AG04450 (cell line): ENCODE measurements around the gene USH2A. TPM values are rescaled to one million over a fixed set of nuclear protein-coding genes. Genes with fewer than 3 reads are reported as not detected.

Experiments
- CTCF ChIA-PET: fragments of 300-600, 350-600 bp; formaldehyde crosslinking; extraction: SDS; loops from one replicate; lab custom pipeline; 2022; ENCODE audit warnings: antibody characterized with exemption, inconsistent platforms; lab: Charles Lee
- POLR2A ChIA-PET: fragments of 350-600 bp; formaldehyde crosslinking; extraction: SDS; loops from one replicate; lab custom pipeline; 2021; ENCODE audit warnings: antibody characterized with exemption, inconsistent platforms; lab: Yijun Ruan, JAX
- DNase-seq: peaks from one replicate; pipeline ENCODE4 v3.0.0-alpha.2; 2011; ENCODE audit warnings: low read depth, low spot score
- H3K27ac ChIP-seq: one replicate; pipeline ENCODE4 v1.5.1; 2012; ENCODE audit warnings: low read depth, low read length, control low read depth
- H3K27me3 ChIP-seq: one replicate; pipeline ENCODE4 v1.6.0; 2012; ENCODE audit warnings: low read length; ENCODE audit not compliant: control insufficient read depth, insufficient read depth
- H3K4me3 ChIP-seq: 2 replicates; pipeline ENCODE4 v1.5.1; 2011; ENCODE audit warnings: mild to moderate bottlenecking, low read depth, low read length, control low read depth
- H3K9me3 ChIP-seq: 2 replicates; pipeline ENCODE4 v1.5.1; 2012; ENCODE audit warnings: low read length; ENCODE audit not compliant: control insufficient read depth, insufficient read depth
- CTCF ChIP-seq: IDR thresholded peaks from 2 replicates; pipeline ENCODE4 v1.5.1; 2011; ENCODE audit warnings: low read depth, low read length, control low read depth, inconsistent platforms
- polyA plus RNA-seq: library from polyadenylated mRNA; depleted of rRNA; stranded (reverse); fragments of >200 nt; gene quantifications from 2 replicates; pipeline ENCODE4 v1.2.3, GENCODE V29; 2011

Gene USH2A
- polyA plus RNA-seq, 1 experiment, result 0.01 TPM

- no peak for TF ChIP-seq CTCF
- Histone ChIP-seq H3K4me3 (no peak overlapping the region), H3K27me3 (no peaks in the 10 kb centered on the region), H3K27ac (no peak overlapping the region), H3K9me3 (no peaks in the 10 kb centered on the region)
- no peak for DNase-seq
- ChIA-PET CTCF (no interaction called here), POLR2A (no interaction called here)
These were observed 544.4 kb downstream of the USH2A start for GRCh38 chr1:215878843-215879242.

- TF ChIP-seq CTCF, result no peak
- Histone ChIP-seq H3K27ac (no peak overlapping the region), H3K4me3 (no peak overlapping the region), H3K9me3 (no peaks in the 10 kb centered on the region), H3K27me3 (no peaks in the 10 kb centered on the region)
- ChIA-PET POLR2A (no interaction called here), CTCF (no interaction called here)
- no peak for DNase-seq
These were observed 545.1 kb downstream of the USH2A start for GRCh38 chr1:215878128-215878527.

GRCh38 chr1:215877452-215877951, 545.7 kb downstream of the USH2A start:
- POLR2A ChIA-PET, result no interaction called here
- CTCF ChIA-PET, result no interaction called here
- no peaks in the 10 kb centered on the region for H3K9me3 ChIP-seq
- no peak for TF ChIP-seq CTCF
- DNase-seq, result no peak
- H3K27me3 ChIP-seq, result no peaks in the 10 kb centered on the region
- no peak overlapping the region for H3K27ac ChIP-seq
- no peak overlapping the region for H3K4me3 ChIP-seq

- Histone ChIP-seq H3K27ac (no peak overlapping the region), H3K27me3 (no peaks in the 10 kb centered on the region), H3K4me3 (no peak overlapping the region), H3K9me3 (no peaks in the 10 kb centered on the region)
- TF ChIP-seq CTCF, result no peak
- ChIA-PET CTCF (no interaction called here), POLR2A (interaction anchor here (0.6 kb wide), 1 partner anchor 199 kb away, joined by 3 read pairs; no protein-coding TSS in a partner anchor)
- no peak for DNase-seq
These were observed 547.5 kb downstream of the USH2A start for GRCh38 chr1:215875712-215876111.

GRCh38 chr1:215875236-215875635, 548.0 kb downstream of the USH2A start:
- POLR2A ChIA-PET, result interaction anchor here (0.6 kb wide), 1 partner anchor 199 kb away, joined by 3 read pairs; no protein-coding TSS in a partner anchor
- CTCF ChIA-PET, result no interaction called here
- Histone ChIP-seq H3K4me3 (no peak overlapping the region), H3K27me3 (no peaks in the 10 kb centered on the region), H3K27ac (no peak overlapping the region), H3K9me3 (no peaks in the 10 kb centered on the region)
- no peak for TF ChIP-seq CTCF
- DNase-seq, result no peak
